ENCODE measurements around the gene PSENEN.
"Not testable (repeated sequence)": the region's sequence is repeated elsewhere in the genome, so short reads cannot be mapped to it uniquely, and the experiment has no call there.

PSENEN gene

DNA sequence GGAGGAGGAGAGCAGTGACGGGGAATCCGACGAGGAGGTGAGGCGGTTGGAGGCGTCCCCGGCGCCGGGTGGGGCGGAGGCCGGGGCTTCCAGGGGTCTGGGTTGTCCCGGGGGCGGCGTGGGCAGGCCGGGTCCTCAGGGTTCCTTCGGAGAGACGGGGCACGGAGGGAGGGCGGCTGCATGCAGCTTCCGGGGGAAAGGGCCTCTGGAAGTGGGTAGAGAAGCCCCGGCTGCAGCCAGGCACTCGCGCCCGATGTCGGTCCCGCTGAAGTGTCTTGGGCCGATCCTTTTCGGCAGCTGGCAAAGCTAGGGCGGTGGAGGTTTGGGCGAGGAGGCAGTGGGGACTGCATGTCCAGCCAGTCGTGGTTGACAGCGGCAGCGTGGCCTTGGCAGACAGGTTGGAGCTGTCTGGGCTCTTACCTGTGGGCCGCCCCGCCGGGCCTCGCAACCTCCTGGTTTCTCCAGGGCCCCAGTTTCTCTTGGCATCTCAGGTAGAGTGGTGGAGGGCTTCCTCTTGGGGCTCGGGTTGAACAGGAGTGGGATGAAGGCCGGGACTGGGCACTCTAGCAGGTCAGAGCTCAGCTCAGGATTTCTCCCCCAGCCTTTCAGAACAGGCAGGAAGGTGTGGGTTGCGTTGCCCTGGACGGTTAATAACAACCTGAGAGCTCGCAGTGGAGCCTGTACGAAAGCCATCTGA is 27.0 kb upstream of the PSENEN start:
- DNase-seq (ENCODE audit: low read depth) = no peak

- DNase-seq (ENCODE audit: low read depth) = no peak
Observed at GRCh38 chr19:35719402-35720162, 25.9 kb upstream of the PSENEN start.

DNA sequence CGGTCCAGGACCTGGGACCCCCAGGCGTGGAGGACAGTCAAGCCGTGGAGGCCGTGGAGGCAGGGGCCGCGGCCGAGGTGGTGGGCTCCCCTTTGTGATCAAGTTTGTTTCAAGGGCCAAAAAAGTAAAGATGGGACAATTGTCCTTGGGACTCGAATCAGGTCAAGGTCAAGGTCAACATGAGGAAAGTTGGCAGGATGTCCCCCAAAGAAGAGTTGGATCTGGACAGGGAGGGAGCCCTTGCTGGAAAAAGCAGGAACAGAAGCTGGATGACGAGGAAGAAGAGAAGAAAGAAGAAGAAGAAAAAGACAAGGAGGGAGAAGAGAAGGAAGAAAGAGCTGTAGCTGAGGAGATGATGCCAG is 25.3 kb upstream of the PSENEN start:
- no peak for DNase-seq (ENCODE audit: low read depth)

GRCh38 chr19:35720648-35721047 is 24.8 kb upstream of the PSENEN start:
- DNase-seq (ENCODE audit: low read depth) = no peak

GRCh38 chr19:35721374-35721773 is 24.1 kb upstream of the PSENEN start:
- no peak for DNase-seq (ENCODE audit: low read depth)

- DNase-seq (ENCODE audit: low read depth) = no peak
Observed at GRCh38 chr19:35722461-35722860, 23.0 kb upstream of the PSENEN start.

GRCh38 chr19:35722897-35723296 is 22.6 kb upstream of the PSENEN start:
- DNase-seq (ENCODE audit: low read depth) = no peak

DNA sequence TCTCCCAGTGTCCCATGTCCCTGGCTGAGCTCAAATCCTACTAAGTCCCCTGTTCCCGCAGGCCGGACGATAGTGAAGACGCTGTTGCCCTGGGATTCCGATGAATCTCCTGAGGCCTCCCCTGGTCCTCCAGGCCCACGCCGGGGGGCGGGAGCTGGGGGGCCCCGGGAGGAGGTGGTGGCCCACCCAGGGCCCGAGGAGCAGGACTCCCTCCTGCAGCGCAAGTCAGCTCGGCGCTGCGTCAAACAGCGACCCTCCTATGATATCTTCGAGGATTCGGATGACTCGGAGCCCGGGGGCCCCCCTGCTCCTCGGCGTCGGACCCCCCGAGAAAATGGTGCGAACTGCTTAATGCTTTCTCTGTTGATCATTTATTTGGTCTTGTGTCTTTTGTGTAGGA is 21.8 kb upstream of the PSENEN start:
- no peak for DNase-seq (ENCODE audit: low read depth)

DNA sequence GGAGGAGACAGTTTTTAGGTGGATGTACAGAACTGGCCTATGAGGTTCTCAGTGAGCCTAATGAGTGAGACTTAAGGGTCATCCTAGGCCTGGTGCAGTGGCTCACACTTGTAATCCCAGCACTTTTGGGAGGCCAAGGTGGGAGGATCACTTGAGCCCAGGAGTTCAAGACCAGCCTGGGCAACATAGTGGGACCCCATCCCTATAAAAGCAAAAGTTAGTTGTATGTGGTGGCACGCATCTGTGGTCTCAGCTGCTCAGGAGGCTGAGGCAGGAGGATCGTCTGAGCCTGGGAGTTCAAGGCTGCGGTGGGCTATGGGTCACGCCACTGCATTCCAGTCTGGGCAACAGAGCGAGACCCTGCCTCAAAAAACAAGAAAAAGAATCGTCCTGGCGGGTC is 21.3 kb upstream of the PSENEN start:
- not testable (repeated sequence) for DNase-seq (ENCODE audit: low read depth)

DNA sequence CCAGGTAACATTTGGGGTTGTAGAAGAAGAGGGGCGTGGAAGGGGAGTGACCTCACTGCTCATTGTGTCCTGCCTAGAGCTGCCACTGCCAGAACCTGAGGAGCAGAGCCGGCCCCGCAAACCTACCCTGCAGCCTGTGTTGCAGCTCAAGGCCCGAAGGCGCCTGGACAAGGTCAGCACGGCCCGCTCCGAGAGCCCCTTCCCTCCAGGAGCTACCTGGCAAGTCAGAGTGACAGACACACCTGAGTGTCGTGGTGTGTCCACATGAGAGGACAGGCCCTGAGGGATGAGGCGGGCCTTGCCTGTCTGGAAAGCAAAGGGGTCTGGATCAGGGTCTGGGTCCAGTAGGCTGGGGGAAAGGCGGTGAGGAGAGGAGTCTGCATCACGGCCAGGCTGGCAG is 20.9 kb upstream of the PSENEN start:
- no peak for DNase-seq (ENCODE audit: low read depth)

DNA sequence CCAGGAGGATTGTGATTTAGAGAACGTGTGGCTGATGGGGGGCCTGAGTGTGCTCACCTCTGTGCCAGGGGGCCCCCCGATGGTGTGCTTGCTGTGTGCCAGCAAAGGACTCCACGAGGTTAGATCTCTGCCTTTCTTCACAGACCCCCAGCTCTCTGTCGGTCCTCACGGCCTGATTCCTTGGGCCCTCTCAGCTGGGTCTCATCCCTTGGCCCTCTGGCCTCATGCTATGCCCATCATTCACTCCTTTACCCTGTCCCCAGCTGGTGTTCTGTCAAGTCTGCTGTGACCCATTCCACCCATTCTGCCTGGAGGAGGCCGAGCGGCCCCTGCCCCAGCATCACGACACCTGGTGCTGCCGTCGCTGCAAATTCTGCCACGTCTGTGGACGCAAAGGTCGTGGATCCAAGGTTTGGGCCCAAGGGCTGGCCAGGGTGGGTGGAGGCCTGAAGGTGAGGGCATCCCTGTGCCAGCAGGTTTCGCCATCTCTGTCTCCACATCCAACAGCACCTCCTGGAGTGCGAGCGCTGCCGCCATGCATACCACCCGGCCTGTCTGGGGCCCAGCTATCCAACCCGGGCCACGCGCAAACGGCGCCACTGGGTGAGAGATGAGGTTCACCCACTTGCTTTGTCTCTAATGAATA is 20.1 kb upstream of the PSENEN start:
- DNase-seq (ENCODE audit: low read depth) = no peak

- no peak for DNase-seq (ENCODE audit: low read depth)
Observed at GRCh38 chr19:35727053-35727955, 18.1 kb upstream of the PSENEN start.

DNA sequence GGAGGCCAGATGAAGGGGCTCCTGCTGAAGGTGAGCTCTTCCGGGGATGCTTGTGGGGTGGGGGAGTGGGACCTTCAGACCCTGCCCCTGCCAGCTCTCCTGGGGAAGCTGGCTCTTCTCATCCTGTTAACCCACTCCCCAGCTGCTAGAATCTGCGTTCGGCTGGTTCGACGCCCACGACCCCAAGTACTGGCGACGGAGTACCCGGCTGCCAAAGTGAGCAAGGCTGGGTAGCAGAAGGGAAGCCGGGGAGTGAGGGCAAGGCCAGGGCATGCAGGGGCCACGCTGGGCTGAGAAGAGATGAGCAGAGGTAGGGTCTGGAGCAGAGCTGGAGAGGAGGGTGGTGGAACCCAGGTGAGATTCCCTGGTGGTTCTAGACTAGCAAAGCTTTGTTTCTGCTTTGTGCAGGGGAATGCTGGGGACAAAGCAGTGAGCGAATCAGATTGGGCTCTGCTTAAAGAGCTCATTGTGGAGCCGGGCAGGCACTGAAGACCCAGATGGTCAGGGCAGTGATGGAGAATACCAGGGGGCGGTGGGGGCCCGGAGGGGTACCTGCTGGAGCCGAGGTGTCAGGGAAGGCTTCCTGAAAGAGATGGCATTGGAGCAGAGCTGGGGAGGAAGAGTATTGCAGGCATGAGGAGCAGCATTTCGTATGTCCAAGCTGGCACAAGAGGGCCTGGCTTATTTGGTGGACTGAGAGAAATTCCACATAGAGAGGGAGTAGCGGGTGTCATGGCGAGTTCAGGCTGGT is 17.3 kb upstream of the PSENEN start:
- no peak for DNase-seq (ENCODE audit: low read depth)

- DNase-seq (ENCODE audit: low read depth) = no peak
Observed at GRCh38 chr19:35729021-35729420, 16.4 kb upstream of the PSENEN start.

- DNase-seq (ENCODE audit: low read depth) = no peak
Observed at GRCh38 chr19:35729763-35730162, 15.7 kb upstream of the PSENEN start.

GRCh38 chr19:35730326-35730725 is 15.1 kb upstream of the PSENEN start:
- no peak for DNase-seq (ENCODE audit: low read depth)

GRCh38 chr19:35731353-35731752 is 14.1 kb upstream of the PSENEN start:
- DNase-seq (ENCODE audit: low read depth) = no peak

GRCh38 chr19:35731779-35732405 is 13.6 kb upstream of the PSENEN start:
- no peak for DNase-seq (ENCODE audit: low read depth)

DNA sequence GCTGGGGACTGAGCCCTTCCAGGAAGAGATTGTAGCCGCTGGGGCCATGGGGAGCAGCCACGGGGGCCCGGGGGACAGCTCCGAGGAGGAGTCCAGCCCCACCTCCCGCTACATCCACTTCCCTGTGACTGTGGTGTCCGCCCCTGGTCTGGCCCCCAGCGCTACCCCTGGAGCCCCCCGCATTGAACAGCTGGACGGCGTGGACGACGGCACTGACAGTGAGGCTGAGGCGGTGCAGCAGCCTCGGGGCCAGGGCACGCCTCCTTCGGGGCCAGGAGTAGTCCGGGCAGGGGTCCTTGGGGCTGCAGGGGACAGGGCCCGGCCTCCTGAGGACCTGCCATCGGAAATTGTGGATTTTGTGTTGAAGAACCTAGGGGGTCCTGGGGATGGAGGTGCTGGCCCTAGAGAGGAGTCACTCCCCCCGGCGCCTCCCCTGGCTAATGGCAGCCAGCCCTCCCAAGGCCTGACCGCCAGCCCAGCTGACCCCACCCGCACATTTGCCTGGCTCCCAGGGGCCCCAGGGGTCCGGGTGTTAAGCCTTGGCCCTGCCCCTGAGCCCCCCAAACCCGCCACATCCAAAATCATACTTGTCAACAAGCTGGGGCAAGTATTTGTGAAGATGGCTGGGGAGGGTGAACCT is 12.8 kb upstream of the PSENEN start:
- DNase-seq (ENCODE audit: low read depth) = no peak
